HG03575 (cell line): ENCODE results near the gene RABGAP1L.
A peak's percentile ranks its signal among the peaks of the same experiment; 100 is the strongest.

Experiments used
- ATAC-seq: cut with Tn5 transposase; IDR thresholded peaks from one replicate; pipeline ENCODE4 v1.9.1; 2021; ENCODE audit not compliant: unreplicated experiment, insufficient number of reproducible peaks, low FRiP score; ENCODE audit errors: extremely low read depth

RABGAP1L gene

DNA sequence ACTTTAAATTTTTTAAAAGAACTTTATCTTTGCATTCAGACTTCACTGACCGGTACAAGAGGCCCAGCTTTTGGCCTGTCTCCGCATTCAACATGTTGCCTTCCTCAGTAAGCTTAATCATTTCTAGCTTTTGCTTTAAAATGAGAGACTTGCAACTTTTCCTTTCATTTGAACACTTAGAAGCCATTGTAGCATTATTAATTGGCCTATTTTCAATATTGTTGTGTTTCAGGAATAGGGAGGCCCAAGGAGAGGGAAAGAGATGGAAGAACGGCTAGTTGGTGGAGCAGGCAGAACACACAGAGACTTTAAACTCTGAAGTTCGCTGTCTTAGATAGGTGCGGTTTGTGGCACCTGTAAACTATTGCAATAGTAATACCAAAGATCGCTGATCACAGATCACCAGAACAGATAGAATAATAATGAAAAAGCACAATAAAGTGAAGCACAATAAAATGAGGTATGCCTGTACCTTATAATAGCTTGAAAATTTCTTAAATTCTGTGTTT is 31.4 kb downstream of the RABGAP1L start:
- ATAC-seq: no peak

GRCh38 chr1:174191349-174191862 is 32.1 kb downstream of the RABGAP1L start:
- ATAC-seq: no peak

GRCh38 chr1:174194461-174194860 is 35.1 kb downstream of the RABGAP1L start:
- no peak for ATAC-seq

DNA sequence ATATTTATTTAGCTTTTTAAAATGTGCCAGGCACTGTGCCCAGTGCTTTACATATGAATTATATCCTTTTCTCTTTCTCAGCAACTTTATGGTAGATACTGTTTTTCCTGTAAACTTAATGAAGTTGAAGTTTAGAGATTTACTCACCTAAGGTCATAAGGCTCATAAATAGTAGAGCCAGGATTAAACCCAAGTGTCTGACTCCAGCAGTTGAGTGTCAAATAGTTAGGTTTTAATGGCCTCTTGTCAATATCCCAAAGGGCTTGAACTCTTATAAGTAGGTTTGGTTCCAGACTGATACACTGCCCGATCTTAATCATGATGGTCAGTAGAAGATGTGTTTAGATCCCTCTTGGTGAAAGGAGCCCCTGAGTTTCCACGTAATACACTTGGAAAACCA is 37.8 kb downstream of the RABGAP1L start:
- ATAC-seq: no peak

DNA sequence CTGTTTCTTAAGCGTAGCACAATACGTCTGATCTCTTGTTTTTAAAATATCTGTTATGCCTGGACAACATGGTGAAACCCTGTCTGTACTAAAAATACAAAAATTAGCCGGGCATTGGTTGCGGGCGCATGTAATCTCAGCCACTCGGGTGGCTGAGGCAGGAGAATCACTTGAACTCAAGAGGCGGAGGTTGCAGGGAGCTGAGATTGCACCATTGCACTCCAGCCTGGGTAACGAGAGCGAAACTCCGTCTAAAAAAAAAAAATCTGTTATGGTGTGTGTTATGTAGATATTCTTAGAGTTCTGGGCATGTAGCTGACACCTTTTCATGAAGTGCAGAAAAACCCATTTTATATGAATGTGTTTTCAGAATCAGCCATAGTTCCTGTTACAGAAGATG is 38.2 kb downstream of the RABGAP1L start:
- ATAC-seq: no peak

DNA sequence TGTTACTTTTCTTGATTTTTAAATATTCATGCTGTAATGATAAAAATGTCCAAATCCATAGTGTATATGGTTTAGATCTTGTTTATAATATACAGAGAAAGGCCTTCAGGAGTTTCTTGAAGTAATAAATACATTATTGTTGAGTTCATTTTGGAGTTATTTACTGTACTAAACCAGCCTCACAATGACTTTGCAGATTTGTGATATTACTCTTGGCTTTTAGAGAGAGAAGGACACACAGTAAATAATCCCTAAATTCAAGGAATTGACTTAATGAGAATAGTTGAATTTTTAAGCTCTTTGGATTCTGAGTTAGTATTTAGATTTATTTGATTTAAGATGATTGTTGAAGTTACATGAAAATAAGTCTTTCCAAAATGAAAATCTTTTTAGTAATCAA is 38.9 kb downstream of the RABGAP1L start:
- ATAC-seq: no peak

DNA sequence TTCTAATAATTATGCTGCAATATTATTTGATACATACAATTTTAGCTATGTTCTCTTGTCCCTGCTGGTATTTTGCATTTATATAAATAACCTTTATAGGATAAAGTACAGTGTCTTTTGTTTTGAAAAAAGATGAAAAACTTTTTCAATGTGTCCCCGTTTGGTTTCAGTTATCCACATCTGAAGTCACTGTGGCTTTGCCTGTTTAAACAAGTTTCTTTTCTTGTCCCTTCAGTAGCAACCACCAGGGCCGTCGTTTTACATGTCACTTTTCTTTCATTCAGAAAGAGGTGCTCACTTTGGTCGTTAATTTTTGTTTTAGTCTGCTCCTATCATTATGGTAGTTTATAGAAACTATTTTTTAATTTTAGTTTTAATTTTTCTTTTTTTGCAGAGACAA is 41.4 kb downstream of the RABGAP1L start:
- ATAC-seq: no peak

DNA sequence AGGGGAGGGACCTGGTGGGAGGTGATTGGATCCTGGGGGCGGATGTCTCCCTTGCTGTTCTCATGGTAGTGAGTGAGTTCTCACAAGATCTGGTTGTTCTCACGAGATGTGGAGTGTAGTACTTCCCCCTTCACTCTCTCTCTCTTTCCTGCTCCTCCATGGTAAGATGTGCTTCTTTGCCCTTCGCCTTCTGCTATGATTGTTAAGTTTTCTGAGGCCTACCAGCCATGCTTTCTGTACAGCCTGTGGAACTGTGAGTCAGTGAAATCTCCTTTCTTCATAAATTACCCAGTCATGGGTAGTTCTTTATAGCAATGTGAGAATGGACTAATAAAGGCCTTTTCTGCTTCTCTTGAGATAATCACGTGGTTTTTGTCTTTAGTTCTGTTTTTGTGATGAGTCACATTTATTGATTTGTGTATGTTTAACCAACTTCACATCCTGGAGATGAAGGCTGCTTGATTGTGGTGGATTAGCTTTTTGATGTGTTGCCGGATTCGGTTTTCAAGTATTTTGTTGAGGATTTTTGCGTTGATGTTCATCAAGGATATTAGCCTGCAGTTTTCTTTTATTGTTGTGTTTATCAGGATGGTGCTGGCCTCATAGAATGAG is 45.5 kb downstream of the RABGAP1L start:
- ATAC-seq: no peak

- ATAC-seq: no peak
Measured at GRCh38 chr1:174206148-174206836, 47.0 kb downstream of the RABGAP1L start.

DNA sequence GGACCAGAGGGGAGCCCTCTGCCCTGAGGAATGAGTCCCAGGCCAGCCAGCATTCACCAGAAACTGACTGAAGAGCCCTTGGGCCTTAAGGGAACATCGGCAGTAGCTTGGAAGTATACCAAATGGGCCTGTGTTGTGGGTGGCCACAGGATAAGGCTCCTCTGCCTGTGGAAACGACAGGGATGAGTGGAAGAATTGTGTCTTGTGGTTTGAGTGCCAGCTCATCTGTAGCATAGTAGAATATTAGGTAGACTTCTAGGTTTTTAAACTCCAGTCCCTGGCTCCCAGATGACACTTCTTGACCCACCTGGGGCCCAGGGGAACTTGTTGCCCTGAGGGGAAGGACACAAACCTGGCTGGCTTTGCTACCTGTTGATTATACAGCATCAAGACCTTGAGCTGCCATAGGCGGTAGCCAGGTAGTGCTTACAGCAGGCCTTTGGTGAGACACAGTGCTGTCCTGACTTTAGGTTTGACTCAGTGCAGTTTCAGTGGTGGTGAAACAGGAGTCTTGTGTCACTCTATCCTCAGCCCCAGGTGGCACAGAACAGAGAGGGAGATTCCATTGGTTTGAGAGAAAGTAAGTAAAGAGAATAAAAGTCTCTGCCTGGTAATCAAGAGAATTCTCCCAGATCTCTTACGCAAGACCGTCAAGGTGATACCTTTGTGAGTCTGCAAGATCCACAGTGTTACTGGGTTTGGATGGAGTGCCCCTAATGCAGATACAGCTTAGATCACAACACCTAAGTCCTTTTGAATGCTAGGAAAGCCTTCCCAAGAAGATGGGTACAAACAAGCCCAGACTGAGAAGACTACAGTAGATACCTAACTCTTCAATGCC is 50.2 kb downstream of the RABGAP1L start:
- peak; percentile 66 for ATAC-seq

GRCh38 chr1:174211486-174211885 is 52.2 kb downstream of the RABGAP1L start:
- no peak for ATAC-seq

GRCh38 chr1:174215766-174216165 is 56.4 kb downstream of the RABGAP1L start:
- no peak for ATAC-seq

- no peak for ATAC-seq
Measured at GRCh38 chr1:174217248-174217647, 57.9 kb downstream of the RABGAP1L start.

DNA sequence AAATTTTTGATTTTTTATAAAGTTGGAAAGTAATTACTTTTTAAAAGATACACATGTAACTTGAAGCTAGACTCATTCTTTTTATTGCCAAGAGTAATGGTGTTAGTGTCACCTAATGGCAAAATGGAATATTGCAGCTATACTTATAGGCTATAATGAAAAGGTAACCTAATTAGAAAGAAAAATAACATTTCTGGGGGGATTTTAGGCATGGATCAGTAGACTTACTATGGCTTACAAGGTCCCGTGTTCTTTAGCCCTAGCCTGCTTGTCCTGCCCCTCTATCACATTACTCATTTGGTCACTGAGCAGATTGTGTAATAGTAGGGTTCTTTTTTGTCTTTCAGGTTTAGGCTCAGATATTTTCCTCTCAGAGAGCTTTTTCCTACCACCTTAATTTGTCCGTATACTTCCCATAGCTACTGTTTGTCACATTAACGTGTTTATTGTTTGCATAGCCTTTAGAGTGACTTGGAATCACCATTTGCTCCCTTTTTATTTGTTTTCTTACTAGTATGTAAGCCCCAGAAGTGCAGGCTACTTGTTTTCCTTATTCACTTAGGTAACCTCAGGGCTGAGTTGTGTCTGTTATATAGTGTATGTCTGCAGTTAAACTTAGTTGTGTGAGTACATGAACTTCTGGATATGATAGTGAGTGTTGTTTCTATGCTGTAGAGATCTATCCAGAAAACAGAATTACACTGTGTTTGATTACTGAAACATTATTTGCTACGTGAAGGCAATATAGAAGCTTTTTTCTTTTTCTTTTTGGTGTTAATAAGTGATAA is 58.7 kb downstream of the RABGAP1L start:
- no peak for ATAC-seq

DNA sequence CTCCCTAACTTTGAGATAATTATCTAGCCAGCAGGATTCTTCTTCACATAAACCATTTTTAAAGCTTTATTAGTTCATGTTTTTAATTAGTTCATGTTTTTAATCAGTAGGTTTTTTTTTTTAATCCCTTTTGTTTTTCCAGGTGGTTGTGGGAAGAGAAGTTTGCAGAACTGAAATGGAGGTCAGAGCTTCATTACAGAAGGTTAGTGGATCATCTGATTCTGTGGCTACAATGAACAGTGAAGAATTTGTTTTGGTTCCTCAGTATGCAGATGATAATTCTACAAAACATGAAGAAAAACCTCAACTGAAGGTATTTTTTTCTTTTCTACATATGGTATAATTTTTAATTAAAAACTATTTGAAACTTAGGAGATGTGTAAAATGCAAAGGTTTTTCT is 59.7 kb downstream of the RABGAP1L start:
- no peak for ATAC-seq

- ATAC-seq: no peak
Measured at GRCh38 chr1:174219606-174220370, 60.5 kb downstream of the RABGAP1L start.

DNA sequence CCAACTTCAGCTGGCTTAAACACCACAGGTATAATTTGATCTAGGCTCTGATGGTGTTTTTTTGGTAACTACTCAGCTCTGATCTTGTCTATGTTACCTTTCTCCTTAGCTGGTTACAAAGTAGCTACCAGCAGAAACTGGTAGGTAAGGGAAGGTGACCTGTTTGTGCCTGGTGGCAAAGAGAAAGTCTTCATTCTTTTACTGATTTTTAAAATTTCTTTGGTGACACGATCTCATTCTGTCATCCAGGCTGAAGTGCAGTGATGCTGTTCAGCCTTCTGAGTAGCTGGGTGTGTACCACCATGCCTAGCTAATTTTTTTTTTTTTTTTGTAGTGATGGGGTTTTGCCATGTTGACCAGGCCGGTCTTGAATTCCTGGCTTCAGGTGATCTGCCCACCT is 62.4 kb downstream of the RABGAP1L start:
- no peak for ATAC-seq
